Measurements from ENCODE around the gene NRSN1. TPM values are rescaled to one million over a fixed set of nuclear protein-coding genes. Genes with fewer than 3 reads are reported as not detected.
A peak's percentile ranks its signal among the peaks of the same experiment; 100 is the strongest.

The NRSN1 gene, protein sequence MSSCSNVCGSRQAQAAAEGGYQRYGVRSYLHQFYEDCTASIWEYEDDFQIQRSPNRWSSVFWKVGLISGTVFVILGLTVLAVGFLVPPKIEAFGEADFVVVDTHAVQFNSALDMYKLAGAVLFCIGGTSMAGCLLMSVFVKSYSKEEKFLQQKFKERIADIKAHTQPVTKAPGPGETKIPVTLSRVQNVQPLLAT
- not detected in 2 replicates for total RNA-seq (2011; cell fraction: chromatin; rRNA removed; ENCODE audit: low replicate concordance)
- total RNA-seq (2011; cell fraction: nucleolus; rRNA removed) = not detected in 2 replicates
- not detected in 2 replicates for total RNA-seq (2011; cell fraction: nucleoplasm; rRNA removed)
- not detected in 2 replicates for total RNA-seq (2014; rRNA removed)
- total RNA-seq (2014; rRNA removed; fragmentation: Illumina TruSeq; extraction: Trizol) = not detected in 2 replicates
- total RNA-seq (2015; rRNA removed; fragmentation: Illumina TruSeq; extraction: Trizol) = not detected in 2 replicates
- total RNA-seq (2021) = not detected in 2 replicates
- polyA plus RNA-seq (2011; rRNA removed) = not detected in 2 replicates
- polyA plus RNA-seq (2011; cell fraction: cytosol; rRNA removed) = not detected in 2 replicates
- not detected in 2 replicates for polyA plus RNA-seq (2011; cell fraction: nucleus; rRNA removed)
- not detected in 2 replicates for polyA plus RNA-seq (2012)
- not detected in 2 replicates for polyA plus RNA-seq (2014; fragmentation: Illumina TruSeq; extraction: Trizol)
- not detected for polyA plus RNA-seq (2014; fragmentation: Nextera tagmentation; extraction: Ambion mirVana)
- polyA plus RNA-seq (2014; rRNA removed) = not detected in 2 replicates
- polyA minus RNA-seq (2011; rRNA and poly(A)+ RNA removed) = not detected in 2 replicates
- not detected in 2 replicates for polyA minus RNA-seq (2011; cell fraction: cytosol; rRNA and poly(A)+ RNA removed)
- not detected in 2 replicates for polyA minus RNA-seq (2011; cell fraction: nucleus; rRNA and poly(A)+ RNA removed)
- not detected for Bru-seq, nascent RNA
- BruChase-seq, experiment 1, labeled RNA remaining after a 2-hour chase = not detected
- BruChase-seq, experiment 2, labeled RNA remaining after a 6-hour chase = not detected
- long read RNA-seq, experiment 1 = 0 reads
- long read RNA-seq, experiment 2 = 0 reads
- long read RNA-seq, experiment 3 = 0 reads

- intact Hi-C loops (cut with micrococcal nuclease) (no loop called here), in situ Hi-C loops (cut with MboI) (no loop called here)
- ATAC-seq (peak; percentile 92), FAIRE-seq (no peak), DNase-seq (ENCODE audit: extremely low read depth in 1 of 4, low spot score in 3 of 4) (peak; percentile 41 to 70 (median 62))
- H3K27me3 ChIP-seq (ENCODE audit: control insufficient read depth in 2 of 2, insufficient read depth in 2 of 2, low read length in 2 of 2) = no peaks in the 10 kb centered on the region
- H3K9ac ChIP-seq (ENCODE audit: insufficient read depth in 1 of 2, low read depth in 2 of 2, low read length in 2 of 2) = no peak within 1 kb of the TSS
- H3K9me1 ChIP-seq (ENCODE audit: control insufficient read depth, insufficient read depth, low read length) = no peaks in the 10 kb centered on the region
- ChIA-PET CTCF (ENCODE audit: low intra/inter-chr PET ratio) (no interaction called here), POLR2A (no interaction called here)
- no peak within 1 kb of the TSS for H3K4me3 ChIP-seq
- H3K36me3 ChIP-seq (ENCODE audit: control insufficient read depth, insufficient read depth, low read length) = no peaks in the 10 kb centered on the region
- BruUV-seq (replicated peaks) = no TSS peak
- H3K27ac ChIP-seq (ENCODE audit: extremely low read depth, low read depth, low read length) = no peak within 1 kb of the TSS
- 2% methylated on average over 18 of the region's 37 CpGs for WGBS (ENCODE audit: insufficient coverage, low coverage, missing lambda C conversion rate)
- H3K79me2 ChIP-seq (ENCODE audit: control insufficient read depth, insufficient read depth, low read length) = no peaks in the 10 kb centered on the region
- H3K4me1 ChIP-seq (replicated peaks in 1 of 2; ENCODE audit: control insufficient read depth in 2 of 2, insufficient read depth in 2 of 2, low read length in 2 of 2) = no peaks in the 10 kb centered on the region
- no peaks in the 10 kb centered on the region for H3K9me3 ChIP-seq (replicated peaks; ENCODE audit: control insufficient read depth, insufficient read depth, low read depth, low read length)
- 0 out of 2 replicates have a peak within 1 kb of the TSS, but pooled peaks have one; percentile 30 for H2AFZ ChIP-seq (ENCODE audit: low read depth, low read length)
- no peaks in the 10 kb centered on the region for H4K20me1 ChIP-seq (replicated peaks; ENCODE audit: control insufficient read depth, insufficient read depth, low read length)
- TF ChIP-seq, protein P1, sequence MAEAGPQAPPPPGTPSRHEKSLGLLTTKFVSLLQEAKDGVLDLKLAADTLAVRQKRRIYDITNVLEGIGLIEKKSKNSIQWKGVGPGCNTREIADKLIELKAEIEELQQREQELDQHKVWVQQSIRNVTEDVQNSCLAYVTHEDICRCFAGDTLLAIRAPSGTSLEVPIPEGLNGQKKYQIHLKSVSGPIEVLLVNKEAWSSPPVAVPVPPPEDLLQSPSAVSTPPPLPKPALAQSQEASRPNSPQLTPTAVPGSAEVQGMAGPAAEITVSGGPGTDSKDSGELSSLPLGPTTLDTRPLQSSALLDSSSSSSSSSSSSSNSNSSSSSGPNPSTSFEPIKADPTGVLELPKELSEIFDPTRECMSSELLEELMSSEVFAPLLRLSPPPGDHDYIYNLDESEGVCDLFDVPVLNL (CRISPR knock-in tag; IDR thresholded peaks at IDR 0.05; ENCODE audit: low read depth) = no peak
- TF ChIP-seq E2F6 (IDR thresholded peaks at IDR 0.05; ENCODE audit: borderline replicate concordance in 1 of 2, extremely low read depth in 1 of 2, insufficient read depth in 1 of 2, insufficient read length in 1 of 2, low read depth in 1 of 2, low read length in 1 of 2, poor library complexity in 1 of 2, severe bottlenecking in 1 of 2) = peak in 1 of 2 experiments; percentile 45
- no peak for TF ChIP-seq ZNF24 (IDR thresholded peaks at IDR 0.05)
- TF ChIP-seq NONO (IDR thresholded peaks at IDR 0.05; ENCODE audit: low read depth in 2 of 2, low read length in 1 of 2) = no peak
- no peak for TF ChIP-seq BRCA1 (IDR thresholded peaks at IDR 0.05)
- no peak for TF ChIP-seq BRCA1 (CRISPR knock-in tag; IDR thresholded peaks at IDR 0.05)
- no peak for TF ChIP-seq XRCC4 (IDR thresholded peaks at IDR 0.05; ENCODE audit: extremely low read depth, insufficient read depth, insufficient read length)
- no peak for TF ChIP-seq ZFP36 (IDR thresholded peaks at IDR 0.05; ENCODE audit: low read depth, low read length, partially characterized antibody)
- TF ChIP-seq, protein P2, sequence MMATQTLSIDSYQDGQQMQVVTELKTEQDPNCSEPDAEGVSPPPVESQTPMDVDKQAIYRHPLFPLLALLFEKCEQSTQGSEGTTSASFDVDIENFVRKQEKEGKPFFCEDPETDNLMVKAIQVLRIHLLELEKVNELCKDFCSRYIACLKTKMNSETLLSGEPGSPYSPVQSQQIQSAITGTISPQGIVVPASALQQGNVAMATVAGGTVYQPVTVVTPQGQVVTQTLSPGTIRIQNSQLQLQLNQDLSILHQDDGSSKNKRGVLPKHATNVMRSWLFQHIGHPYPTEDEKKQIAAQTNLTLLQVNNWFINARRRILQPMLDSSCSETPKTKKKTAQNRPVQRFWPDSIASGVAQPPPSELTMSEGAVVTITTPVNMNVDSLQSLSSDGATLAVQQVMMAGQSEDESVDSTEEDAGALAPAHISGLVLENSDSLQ (IDR thresholded peaks at IDR 0.05) = peak; percentile 49; the same call in 1 of the 2 replicates
- TF ChIP-seq NCOA1 (IDR thresholded peaks at IDR 0.05; ENCODE audit: low read depth) = no peak
- TF ChIP-seq SRSF3 (IDR thresholded peaks at IDR 0.05; ENCODE audit: insufficient read depth, low read length) = no peak
- H3K4me2 ChIP-seq (ENCODE audit: insufficient read depth, low read length) = peak within 1 kb of the TSS; percentile 29; the same call in 1 of the 2 replicates
Observed at GRCh38 chr6:24125980-24126379, at the start of gene NRSN1. NRSN1 (plus strand) TSS chr6:24126215; CDS start chr6:24134328, 8,113 bp downstream.

Data from K562 (cell line).